Upper lobe of left lung (tissue), 4 donors: ENCODE results near the gene ERGIC3.

ENCODE experiments used
- EP300 ChIP-seq, 4 donors: sonication (generic); formaldehyde crosslinking; IDR thresholded peaks; one replicate each; pipeline ENCODE4 v1.5.1; 2017; ENCODE audit warnings: antibody characterized with exemption in 4 of 4, control low read depth in 2 of 4
- POLR2A ChIP-seq, 4 donors: fragments of 450-650 bp; IDR thresholded peaks; one replicate each; pipeline ENCODE4 v1.5.1; 2016 to 2017; ENCODE audit warnings: antibody characterized with exemption in 4 of 4, mild to moderate bottlenecking in 2 of 4
- POLR2AphosphoS5 ChIP-seq, 2 donors: sonication (generic); formaldehyde crosslinking; IDR thresholded peaks; one replicate each; pipeline ENCODE4 v1.5.1; 2017; ENCODE audit warnings: antibody characterized with exemption in 2 of 2
- TF ChIP-seq, protein P1 (sequence below), 6 experiments: fragments of 450-650 bp in 4 of 6; fragments of 200-600 bp in 2 of 6; sonication (generic) in 2 of 6; IDR thresholded peaks; one replicate each; pipeline ENCODE4 v1.5.1; 2016 to 2019; ENCODE audit warnings: antibody characterized with exemption in 6 of 6

GRCh38 chr20:35606127-35606526 lies 64.2 kb downstream of the ERGIC3 start:
- no peak for TF ChIP-seq POLR2AphosphoS5 (IDR thresholded peaks at IDR 0.05)
- TF ChIP-seq, protein P1, sequence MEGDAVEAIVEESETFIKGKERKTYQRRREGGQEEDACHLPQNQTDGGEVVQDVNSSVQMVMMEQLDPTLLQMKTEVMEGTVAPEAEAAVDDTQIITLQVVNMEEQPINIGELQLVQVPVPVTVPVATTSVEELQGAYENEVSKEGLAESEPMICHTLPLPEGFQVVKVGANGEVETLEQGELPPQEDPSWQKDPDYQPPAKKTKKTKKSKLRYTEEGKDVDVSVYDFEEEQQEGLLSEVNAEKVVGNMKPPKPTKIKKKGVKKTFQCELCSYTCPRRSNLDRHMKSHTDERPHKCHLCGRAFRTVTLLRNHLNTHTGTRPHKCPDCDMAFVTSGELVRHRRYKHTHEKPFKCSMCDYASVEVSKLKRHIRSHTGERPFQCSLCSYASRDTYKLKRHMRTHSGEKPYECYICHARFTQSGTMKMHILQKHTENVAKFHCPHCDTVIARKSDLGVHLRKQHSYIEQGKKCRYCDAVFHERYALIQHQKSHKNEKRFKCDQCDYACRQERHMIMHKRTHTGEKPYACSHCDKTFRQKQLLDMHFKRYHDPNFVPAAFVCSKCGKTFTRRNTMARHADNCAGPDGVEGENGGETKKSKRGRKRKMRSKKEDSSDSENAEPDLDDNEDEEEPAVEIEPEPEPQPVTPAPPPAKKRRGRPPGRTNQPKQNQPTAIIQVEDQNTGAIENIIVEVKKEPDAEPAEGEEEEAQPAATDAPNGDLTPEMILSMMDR (IDR thresholded peaks at IDR 0.05): no peak
- TF ChIP-seq POLR2A (IDR thresholded peaks at IDR 0.05): no peak
- no peak for TF ChIP-seq EP300 (IDR thresholded peaks at IDR 0.05)
